ENCODE measurements around the gene TEKT5.
"Not testable (repeated sequence)": the region's sequence is repeated elsewhere in the genome, so short reads cannot be mapped to it uniquely, and the experiment has no call there.

The TEKT5 gene

GRCh38 chr16:10622036-10622921, 72.5 kb downstream of the TEKT5 start:
- TF ChIP-seq CTCF (IDR thresholded peaks at IDR 0.05; ENCODE audit: low read depth, low read length, missing control alignments), result no peak
- no peak overlapping the region for H3K4me3 ChIP-seq (replicated peaks; ENCODE audit: low read depth, low read length)
- DNase-seq (ENCODE audit: extremely low read depth, low read depth), result no peak

- not testable (repeated sequence) for H3K4me3 ChIP-seq (replicated peaks; ENCODE audit: low read depth, low read length)
These were observed 73.3 kb downstream of the TEKT5 start for GRCh38 chr16:10621216-10621949.

GRCh38 chr16:10620120-10620519, 74.6 kb downstream of the TEKT5 start:
- no peak overlapping the region for H3K4me3 ChIP-seq (replicated peaks; ENCODE audit: low read depth, low read length)
- no peak for DNase-seq (ENCODE audit: extremely low read depth, low read depth)
- no peak for TF ChIP-seq CTCF (IDR thresholded peaks at IDR 0.05; ENCODE audit: low read depth, low read length, missing control alignments)

More at GRCh38 chr16:10621216-10621949, 73.3 kb downstream of the TEKT5 start:
- DNase-seq (ENCODE audit: extremely low read depth, low read depth), result not testable (repeated sequence)

GRCh38 chr16:10619271-10619849, 75.4 kb downstream of the TEKT5 start:
- no peak for TF ChIP-seq CTCF (IDR thresholded peaks at IDR 0.05; ENCODE audit: low read depth, low read length, missing control alignments)
- DNase-seq (ENCODE audit: extremely low read depth, low read depth), result no peak
- no peak overlapping the region for H3K4me3 ChIP-seq (replicated peaks; ENCODE audit: low read depth, low read length)

GRCh38 chr16:10618710-10619209, 76.0 kb downstream of the TEKT5 start:
- TF ChIP-seq CTCF (IDR thresholded peaks at IDR 0.05; ENCODE audit: low read depth, low read length, missing control alignments), result no peak
- DNase-seq (ENCODE audit: extremely low read depth, low read depth), result no peak
- no peak overlapping the region for H3K4me3 ChIP-seq (replicated peaks; ENCODE audit: low read depth, low read length)

GRCh38 chr16:10617662-10618420, 76.9 kb downstream of the TEKT5 start:
- H3K4me3 ChIP-seq (replicated peaks; ENCODE audit: low read depth, low read length), result no peak overlapping the region
- DNase-seq (ENCODE audit: extremely low read depth, low read depth), result no peak

More at GRCh38 chr16:10617662-10618420, 76.9 kb downstream of the TEKT5 start:
- no peak for TF ChIP-seq CTCF (IDR thresholded peaks at IDR 0.05; ENCODE audit: low read depth, low read length, missing control alignments)
